HEK293 (cell line): Measurements from ENCODE around the gene SLC25A44.

ENCODE experiments used
- CTCF ChIA-PET: fragments of 350-600 bp; formaldehyde crosslinking; extraction: SDS; loops from one replicate; lab custom pipeline; 2021; ENCODE audit warnings: antibody characterized with exemption; lab: Yijun Ruan, JAX
- POLR2A ChIA-PET: fragments of 300-600 bp; formaldehyde crosslinking; extraction: SDS; loops from one replicate; lab custom pipeline; 2020; ENCODE audit warnings: antibody characterized with exemption, inconsistent platforms; lab: Yijun Ruan, JAX
- H3K27ac ChIP-seq: fragments of 200-500 bp; sonication (Bioruptor generic); 2 replicates; pipeline ENCODE4 v1.5.1; 2014; ENCODE audit warnings: low read depth, low read length, control low read depth, inconsistent platforms; ENCODE audit errors: extremely low read depth
- H3K36me3 ChIP-seq, 2 experiments: fragments of 200-500 bp in 1 of 2; sonication (Bioruptor generic) in 1 of 2; 1 replicate in 1 of 2; 2 replicates in 1 of 2; pipeline ENCODE4 v1.5.1; 2014 to 2017; ENCODE audit warnings: inconsistent platforms in 2 of 2, low read length in 2 of 2; ENCODE audit not compliant: control insufficient read depth in 2 of 2, insufficient read depth in 1 of 2
- H3K4me1 ChIP-seq: fragments of 200-500 bp; sonication (Bioruptor generic); 2 replicates; pipeline ENCODE4 v1.5.1; 2014; ENCODE audit warnings: mild to moderate bottlenecking, low read length, inconsistent platforms; ENCODE audit not compliant: control insufficient read depth, insufficient read depth
- H3K4me3 ChIP-seq: 2 replicates; pipeline ENCODE4 v1.5.1; 2011; ENCODE audit warnings: low read depth, mild to moderate bottlenecking, control low read depth, low read length, moderate library complexity
- H3K9me3 ChIP-seq: fragments of 200-500 bp; sonication (Bioruptor generic); 2 replicates; pipeline ENCODE4 v1.5.1; 2014; ENCODE audit warnings: low read depth, low read length, inconsistent platforms; ENCODE audit not compliant: control insufficient read depth, insufficient read depth
- INSM2 ChIP-seq: fragments of 450-650 bp; formaldehyde crosslinking; IDR thresholded peaks from 2 replicates; pipeline ENCODE4 v1.5.1; 2016; ENCODE audit warnings: missing biosample characterization, missing genetic modification characterization
- KLF8 ChIP-seq: fragments of 450-650 bp; formaldehyde crosslinking; IDR thresholded peaks from 2 replicates; pipeline ENCODE4 v1.5.1; 2016; ENCODE audit warnings: missing biosample characterization, missing genetic modification characterization
- PRDM6 ChIP-seq: fragments of 450-650 bp; formaldehyde crosslinking; IDR thresholded peaks from 2 replicates; pipeline ENCODE4 v1.5.1; 2017; ENCODE audit warnings: missing biosample characterization, missing genetic modification characterization
- TSHZ1 ChIP-seq: fragments of 450-650 bp; formaldehyde crosslinking; IDR thresholded peaks from 2 replicates; pipeline ENCODE4 v1.5.1; 2016; ENCODE audit warnings: missing biosample characterization, missing genetic modification characterization, borderline replicate concordance
- ZBTB10 ChIP-seq: fragments of 450-650 bp; formaldehyde crosslinking; IDR thresholded peaks from 2 replicates; pipeline ENCODE4 v1.5.1; 2016; ENCODE audit warnings: missing biosample characterization, missing genetic modification characterization
- ZBTB8A ChIP-seq: fragments of 450-650 bp; formaldehyde crosslinking; IDR thresholded peaks from 2 replicates; pipeline ENCODE4 v1.5.1; 2016; ENCODE audit warnings: missing biosample characterization, missing genetic modification characterization
- ZFP69B ChIP-seq: fragments of 450-650 bp; formaldehyde crosslinking; IDR thresholded peaks from 2 replicates; pipeline ENCODE4 v1.5.1; 2016; ENCODE audit warnings: missing biosample characterization, missing genetic modification characterization
- ZNF16 ChIP-seq: fragments of 450-650 bp; formaldehyde crosslinking; IDR thresholded peaks from 2 replicates; pipeline ENCODE4 v1.5.1; 2016; ENCODE audit warnings: low read depth, missing biosample characterization, missing genetic modification characterization
- ZNF175 ChIP-seq: fragments of 450-650 bp; formaldehyde crosslinking; IDR thresholded peaks from 2 replicates; pipeline ENCODE4 v1.5.1; 2016; ENCODE audit warnings: missing biosample characterization, missing genetic modification characterization
- ZNF19 ChIP-seq: fragments of 450-650 bp; formaldehyde crosslinking; IDR thresholded peaks from 2 replicates; pipeline ENCODE4; 2016; ENCODE audit warnings: missing biosample characterization, missing genetic modification characterization, low read depth
- ZNF2 ChIP-seq: fragments of 450-650 bp; formaldehyde crosslinking; IDR thresholded peaks from 2 replicates; pipeline ENCODE4 v1.5.1; 2016; ENCODE audit warnings: missing biosample characterization, missing genetic modification characterization
- ZNF280C ChIP-seq: fragments of 450-650 bp; formaldehyde crosslinking; IDR thresholded peaks from 2 replicates; pipeline ENCODE4 v1.5.1; 2016; ENCODE audit warnings: missing biosample characterization, missing genetic modification characterization
- ZNF585B ChIP-seq: fragments of 450-650 bp; formaldehyde crosslinking; IDR thresholded peaks from 2 replicates; pipeline ENCODE4 v1.5.1; 2016; ENCODE audit warnings: missing biosample characterization, missing genetic modification characterization
- ZNF629 ChIP-seq: fragments of 450-650 bp; formaldehyde crosslinking; IDR thresholded peaks from 2 replicates; pipeline ENCODE4 v1.5.1; 2017; ENCODE audit warnings: missing biosample characterization, missing genetic modification characterization
- ZNF658 ChIP-seq: fragments of 450-650 bp; formaldehyde crosslinking; IDR thresholded peaks from 2 replicates; pipeline ENCODE4; 2016; ENCODE audit warnings: missing biosample characterization, missing genetic modification characterization
- ZNF785 ChIP-seq: fragments of 450-650 bp; formaldehyde crosslinking; IDR thresholded peaks from 2 replicates; pipeline ENCODE4 v1.5.1; 2016; ENCODE audit warnings: missing biosample characterization, missing genetic modification characterization
- ZSCAN16 ChIP-seq: fragments of 450-650 bp; formaldehyde crosslinking; IDR thresholded peaks from 2 replicates; pipeline ENCODE4 v1.5.1; 2016; ENCODE audit warnings: missing biosample characterization, missing genetic modification characterization
- ZSCAN23 ChIP-seq: fragments of 450-650 bp; formaldehyde crosslinking; IDR thresholded peaks from 2 replicates; pipeline ENCODE4 v1.5.1; 2016; ENCODE audit warnings: missing biosample characterization, missing genetic modification characterization
- ZSCAN5A ChIP-seq: fragments of 450-650 bp; formaldehyde crosslinking; IDR thresholded peaks from 2 replicates; pipeline ENCODE4 v1.5.1; 2016; ENCODE audit warnings: missing biosample characterization, missing genetic modification characterization

The SLC25A44 gene

GRCh38 chr1:156148216-156148615 is 45.7 kb upstream of the SLC25A44 start:
- no peak for TF ChIP-seq ZBTB8A (tag by site-specific recombination)
- TF ChIP-seq ZNF19, result no peak
- no peak for TF ChIP-seq KLF8 (tag by site-specific recombination)
- TF ChIP-seq ZSCAN23 (tag by site-specific recombination), result no peak
- TF ChIP-seq ZNF2 (tag by site-specific recombination), result no peak
- TF ChIP-seq PRDM6, result no peak
- TF ChIP-seq TSHZ1, result no peak
- TF ChIP-seq ZNF16 (tag by site-specific recombination), result no peak
- TF ChIP-seq ZFP69B (tag by site-specific recombination), result no peak
- no peak for TF ChIP-seq ZNF658 (tag by site-specific recombination)
- TF ChIP-seq ZNF785 (tag by site-specific recombination), result no peak
- no peak for TF ChIP-seq ZBTB10 (tag by site-specific recombination)
- TF ChIP-seq ZNF585B, result no peak
- TF ChIP-seq ZSCAN5A (tag by site-specific recombination), result no peak
- no peak for TF ChIP-seq ZNF280C
- no peak for TF ChIP-seq ZSCAN16
- no peak for TF ChIP-seq ZNF175 (tag by site-specific recombination)
- TF ChIP-seq INSM2 (tag by site-specific recombination), result no peak
- no peak for TF ChIP-seq ZNF629 (tag by site-specific recombination)
- TF ChIP-seq, all 188 proteins: peak for 0
- Histone ChIP-seq H3K4me3 (no peak overlapping the region), H3K4me1 (no peaks in the 10 kb centered on the region), H3K36me3 (no peaks in the 10 kb centered on the region), H3K27ac (no peak overlapping the region), H3K9me3 (no peaks in the 10 kb centered on the region)
- ChIA-PET CTCF (interaction anchor here (0.7 to 13.7 kb wide), 3 partner anchors 52 to 79 kb away, joined by 3 to 210 read pairs (median 4); no protein-coding TSS in a partner anchor), POLR2A (interaction anchor here (0.7 to 1.8 kb wide), 5 partner anchors 22 to 78 kb away, joined by 3 to 9 read pairs (median 4); partner anchors contain the start of genes PMF1 and SLC25A44)
